IMR-90 (cell line): Measurements from ENCODE around the gene CPN1. TPM values are rescaled to one million over a fixed set of nuclear protein-coding genes. Genes with fewer than 3 reads are reported as not detected.

Experiments used
- ATAC-seq: fragments of 200-7000 bp; cut with Tn5 transposase; 2 replicates; pipeline ENCODE4 v1.9.1; 2020; ENCODE audit warnings: low read depth, mild to moderate bottlenecking, moderate library complexity
- BruUV-seq: library from RNA; stranded (reverse); fragments of 400-500 nt; replicated peaks from 2 replicates; lab custom pipeline; 2021; lab: Mats Ljungman, UMichigan
- CTCF ChIA-PET: fragments of 300-600 bp; formaldehyde crosslinking; extraction: SDS; loops from one replicate; lab custom pipeline; 2021; ENCODE audit warnings: antibody characterized with exemption; lab: Yijun Ruan, JAX
- POLR2A ChIA-PET: fragments of 300-600 bp; sonication (Branson Sonifier 250); formaldehyde crosslinking; loops from one replicate; lab custom pipeline; 2022; ENCODE audit warnings: antibody characterized with exemption; ENCODE audit not compliant: unreplicated experiment; lab: Charles Lee
- DNase-seq: peaks from one replicate; pipeline ENCODE4 v3.0.0; 2013
- H2AFZ ChIP-seq: replicated peaks from 2 replicates; pipeline ENCODE3; 2013; ENCODE audit warnings: low read length, mild to moderate bottlenecking; ENCODE audit not compliant: poor library complexity
- H2AK5ac ChIP-seq: 2 replicates; pipeline ENCODE4 v1.6.1; 2013; ENCODE audit warnings: low read depth, low read length, inconsistent platforms
- H2AK9ac ChIP-seq: replicated peaks from 2 replicates; pipeline ENCODE3; 2013; ENCODE audit warnings: mild to moderate bottlenecking, low read depth, low read length, moderate library complexity; ENCODE audit not compliant: poor library complexity
- H2BK120ac ChIP-seq: 2 replicates; pipeline ENCODE4 v1.6.1; 2013; ENCODE audit warnings: low read depth, low read length, inconsistent platforms
- H2BK15ac ChIP-seq: 3 replicates; pipeline ENCODE4 v1.6.1; 2013; ENCODE audit warnings: low read depth, low read length, inconsistent platforms
- H2BK20ac ChIP-seq: 2 replicates; pipeline ENCODE4 v1.6.1; 2013; ENCODE audit warnings: low read depth, mild to moderate bottlenecking, inconsistent platforms, low read length, moderate library complexity
- H2BK5ac ChIP-seq: 2 replicates; pipeline ENCODE4 v1.6.1; 2013; ENCODE audit warnings: mild to moderate bottlenecking, low read depth, low read length, inconsistent platforms; ENCODE audit not compliant: poor library complexity, severe bottlenecking
- H3K14ac ChIP-seq: replicated peaks from 2 replicates; pipeline ENCODE4 v1.6.1; 2013; ENCODE audit warnings: low read depth, low read length, inconsistent platforms
- H3K18ac ChIP-seq: 2 replicates; pipeline ENCODE4 v1.6.1; 2013; ENCODE audit warnings: low read depth, low read length, control low read depth
- H3K23ac ChIP-seq: 2 replicates; pipeline ENCODE4 v1.6.1; 2013; ENCODE audit warnings: low read depth, low read length, inconsistent platforms
- H3K27ac ChIP-seq: 2 replicates; pipeline ENCODE4 v1.5.1; 2013; ENCODE audit warnings: mild to moderate bottlenecking, control low read depth, low read length; ENCODE audit not compliant: insufficient read depth
- H3K27me3 ChIP-seq: 2 replicates; pipeline ENCODE4 v1.6.1; 2013; ENCODE audit warnings: low read length; ENCODE audit not compliant: control insufficient read depth, insufficient read depth
- H3K36me3 ChIP-seq: 2 replicates; pipeline ENCODE4 v1.6.1; 2013; ENCODE audit warnings: low read length, mixed read lengths; ENCODE audit not compliant: control insufficient read depth, insufficient read depth
- H3K4ac ChIP-seq: 2 replicates; pipeline ENCODE4 v1.6.1; 2013; ENCODE audit warnings: low read depth, low read length, inconsistent platforms
- H3K4me1 ChIP-seq: 2 replicates; pipeline ENCODE4 v1.6.1; 2013; ENCODE audit warnings: low read length, mixed read lengths; ENCODE audit not compliant: control insufficient read depth, insufficient read depth
- H3K4me2 ChIP-seq: 2 replicates; pipeline ENCODE4 v1.6.1; 2013; ENCODE audit warnings: low read depth, mild to moderate bottlenecking, control low read depth, low read length, moderate library complexity
- H3K4me3 ChIP-seq: 2 replicates; pipeline ENCODE4 v1.5.1; 2013; ENCODE audit warnings: low read depth, mild to moderate bottlenecking, control low read depth, low read length, moderate library complexity; ENCODE audit not compliant: insufficient read depth
- H3K56ac ChIP-seq: 2 replicates; pipeline ENCODE4 v1.6.1; 2013; ENCODE audit warnings: low read length, inconsistent platforms; ENCODE audit not compliant: insufficient read depth; ENCODE audit errors: extremely low read depth
- H3K79me1 ChIP-seq, 2 experiments: 2 replicates each; pipeline ENCODE4 v1.6.1; 2013; ENCODE audit warnings: low read length in 2 of 2, inconsistent platforms in 1 of 2, low read depth in 1 of 2
- H3K9ac ChIP-seq: 2 replicates; pipeline ENCODE4 v1.6.1; 2013; ENCODE audit warnings: low read depth, low read length, control low read depth
- H3K9me1 ChIP-seq: 2 replicates; pipeline ENCODE4 v1.6.1; 2013; ENCODE audit warnings: low read length, inconsistent platforms; ENCODE audit not compliant: insufficient read depth
- H3K9me3 ChIP-seq: 2 replicates; pipeline ENCODE4 v1.6.1; 2013; ENCODE audit warnings: low read length; ENCODE audit not compliant: control insufficient read depth, insufficient read depth
- H4K20me1 ChIP-seq: 2 replicates; pipeline ENCODE4 v1.6.1; 2013; ENCODE audit warnings: low read length, inconsistent platforms; ENCODE audit not compliant: insufficient read depth
- H4K5ac ChIP-seq: 2 replicates; pipeline ENCODE4 v1.6.1; 2013; ENCODE audit warnings: mild to moderate bottlenecking, low read depth, low read length, control low read depth
- H4K8ac ChIP-seq, 2 experiments: 2 replicates each; pipeline ENCODE4 v1.6.1; 2013; ENCODE audit warnings: low read depth in 2 of 2, low read length in 2 of 2, control low read depth in 1 of 2, inconsistent platforms in 1 of 2
- H4K91ac ChIP-seq: 2 replicates; pipeline ENCODE4 v1.6.1; 2013; ENCODE audit warnings: low read depth, low read length, inconsistent platforms; ENCODE audit not compliant: insufficient read depth
- CEBPB ChIP-seq: IDR thresholded peaks from 2 replicates; pipeline ENCODE4 v1.6.1; 2012; ENCODE audit warnings: low read depth, low read length, improper control_type of control experiment
- CHD1 ChIP-seq: IDR thresholded peaks from 2 replicates; pipeline ENCODE4 v1.6.1; 2012; ENCODE audit warnings: low read depth, low read length, improper control_type of control experiment
- CTCF ChIP-seq: conservative IDR thresholded peaks from 2 replicates; pipeline ENCODE4 v1.5.1; 2012; ENCODE audit warnings: mild to moderate bottlenecking, low read depth, low read length, improper control_type of control experiment
- MAFK ChIP-seq: IDR thresholded peaks from 2 replicates; pipeline ENCODE4 v1.6.1; 2012; ENCODE audit warnings: low read depth, low read length, improper control_type of control experiment
- MAZ ChIP-seq: IDR thresholded peaks from 2 replicates; pipeline ENCODE4 v1.6.1; 2012; ENCODE audit warnings: low read depth, mild to moderate bottlenecking, low read length, improper control_type of control experiment, moderate library complexity, borderline replicate concordance
- NFE2L2 ChIP-seq: fragments of 150-350 bp; IDR thresholded peaks from 2 replicates; pipeline ENCODE4 v1.6.1; 2016; ENCODE audit warnings: low read depth, mild to moderate bottlenecking, low read length
- POLR2A ChIP-seq: IDR thresholded peaks from 2 replicates; pipeline ENCODE4 v1.6.1; 2012; ENCODE audit warnings: mild to moderate bottlenecking, low read depth, low read length
- RAD21 ChIP-seq: IDR thresholded peaks from 2 replicates; pipeline ENCODE4 v1.6.1; 2012; ENCODE audit warnings: low read length, improper control_type of control experiment
- RCOR1 ChIP-seq: IDR thresholded peaks from 2 replicates; pipeline ENCODE4 v1.6.1; 2012; ENCODE audit warnings: mild to moderate bottlenecking, low read length, improper control_type of control experiment; ENCODE audit not compliant: insufficient replicate concordance
- RFX5 ChIP-seq: IDR thresholded peaks from 2 replicates; pipeline ENCODE4 v1.8.0; 2012; ENCODE audit warnings: low read depth, mild to moderate bottlenecking, low read length, moderate library complexity
- SMC3 ChIP-seq: fragments of 150-350 bp; IDR thresholded peaks from 2 replicates; pipeline ENCODE4 v1.6.1; 2016; ENCODE audit warnings: low read depth, mild to moderate bottlenecking, antibody characterized with exemption, low read length, moderate library complexity
- USF2 ChIP-seq: fragments of 150-350 bp; IDR thresholded peaks from 2 replicates; pipeline ENCODE4 v1.6.1; 2017; ENCODE audit warnings: mild to moderate bottlenecking, antibody characterized with exemption, low read length, low read depth
- WGBS, 2 experiments: methylation state at CpG; one replicate each; pipeline versions ENCODE4 v1.1.5 to v1.1.7; 2013; ENCODE audit warnings: missing lambda C conversion rate in 2 of 2; ENCODE audit not compliant: insufficient read length in 1 of 2; ENCODE audit errors: extremely low coverage in 2 of 2; 5-methylcytosine and 5-hydroxymethylcytosine counted together
- dilution Hi-C: fragments of 300-500 bp; cut with HindIII; formaldehyde crosslinking; loops from one replicate; pipeline ENCODE4 v1.14.3; 2018; ENCODE audit warnings: low sequenced_read_pairs; ENCODE audit not compliant: unreplicated experiment
- in situ Hi-C: fragments of 300-500 bp; cut with MboI; formaldehyde crosslinking; loops from 3 replicates; pipeline ENCODE4 v1.14.3; 2019; ENCODE audit warnings: low sequenced_read_pairs, inconsistent platforms, mixed read lengths
- intact Hi-C: fragments of 100-400 bp; cut with micrococcal nuclease; formaldehyde crosslinking; loops from 2 replicates; pipeline ENCODE4 v1.10.0; 2022
- polyA plus RNA-seq, 3 experiments: library from polyadenylated mRNA; depleted of rRNA; stranded (reverse); fragments of >200 nt; gene quantifications; 2 replicates each; pipeline ENCODE4 v1.2.3, GENCODE V29; 2012; ENCODE audit warnings: low replicate concordance in 1 of 3
- total RNA-seq: library from RNA; depleted of rRNA; stranded (reverse); fragments of >200 nt; gene quantifications from 2 replicates; pipeline ENCODE4 v1.2.3, GENCODE V29; 2012

CPN1 gene
- total and polyA plus RNA-seq, 2 of the 4 experiments (the other 2 are of a cell fraction) = not detected

DNA sequence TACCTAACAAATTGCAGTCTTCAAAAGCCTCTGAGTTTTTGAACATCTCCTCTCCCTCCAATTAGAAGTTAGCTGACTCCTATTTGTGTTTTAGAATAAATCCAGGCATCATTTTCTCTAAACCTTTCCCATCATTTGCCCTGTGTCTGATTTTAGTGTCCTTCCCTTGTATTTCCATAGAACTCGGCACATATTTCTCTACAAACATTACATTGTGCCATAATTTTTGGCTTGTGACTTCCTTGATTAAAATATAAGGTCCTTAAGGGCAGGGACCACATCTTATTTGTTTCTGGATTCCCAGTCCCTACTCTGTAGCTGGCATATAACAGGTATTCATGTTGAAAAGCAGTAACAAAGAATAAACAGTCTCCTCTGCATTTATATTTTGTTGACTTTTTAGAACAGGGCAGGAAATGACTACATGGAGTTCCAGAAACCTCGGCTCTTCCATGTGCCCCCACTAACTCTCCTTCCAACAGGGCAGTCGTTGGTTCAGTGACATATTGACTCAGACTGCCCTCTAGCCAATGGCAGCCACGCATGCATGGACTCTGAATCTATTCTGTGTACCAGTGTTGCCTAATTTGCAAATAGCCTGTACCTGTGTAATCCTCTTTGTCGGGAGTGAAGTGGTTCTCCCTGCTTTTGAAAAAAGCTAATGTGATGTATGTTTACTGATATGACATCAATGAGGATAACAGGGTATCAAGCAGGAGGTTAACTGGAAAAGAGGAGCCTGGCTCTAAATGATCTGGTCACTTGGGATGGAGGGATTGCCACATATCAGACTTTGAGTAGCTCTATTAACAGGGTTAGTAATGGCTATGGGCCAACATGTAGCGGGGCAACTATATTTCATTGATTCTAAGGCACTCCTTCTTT, 19.8 kb upstream of the CPN1 start (continued):
- TF ChIP-seq RFX5 = no peak

DNA sequence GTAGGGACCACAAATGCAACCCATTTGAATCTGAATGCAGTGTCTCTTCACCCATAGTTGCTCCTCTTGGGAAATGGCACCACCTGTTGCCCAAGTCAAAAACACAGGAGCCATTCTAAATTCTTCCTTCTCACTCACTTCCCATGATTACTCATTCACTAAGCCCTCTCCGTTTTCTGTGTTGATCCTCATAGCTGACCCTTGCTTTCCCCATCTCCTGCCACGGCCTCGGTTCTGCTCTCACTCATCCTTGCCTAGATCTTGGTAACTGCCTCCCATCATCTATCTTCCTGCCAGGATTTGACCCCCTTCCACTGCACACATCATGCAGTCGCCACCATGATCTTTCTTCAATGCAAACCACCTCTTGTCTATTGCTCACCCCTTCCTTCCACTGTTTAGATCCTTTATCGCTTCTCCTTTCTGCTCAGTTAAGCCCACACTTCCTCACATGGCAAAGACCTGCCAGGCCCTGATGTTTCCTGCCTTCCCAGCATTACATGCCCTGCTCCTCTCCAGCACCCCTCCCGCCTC, 19.0 kb upstream of the CPN1 start:
- H3K14ac ChIP-seq = no peak overlapping the region
- H3K79me1 ChIP-seq = no peaks in the 10 kb centered on the region
- H3K23ac ChIP-seq = 0 out of 2 replicates have a peak overlapping the region, but pooled peaks have one; percentile 5
- H3K4ac ChIP-seq = no peak overlapping the region
- intact Hi-C loops = no loop called here
- H4K8ac ChIP-seq = no peak overlapping the region
- no TSS peak for BruUV-seq
- no peak overlapping the region for H3K9ac ChIP-seq
- in situ Hi-C loops = no loop called here
- H2AK9ac ChIP-seq = no peak overlapping the region
- H2AK5ac ChIP-seq = no peak overlapping the region
- H3K27ac ChIP-seq = no peak overlapping the region
- no peak overlapping the region for H2BK120ac ChIP-seq
- ChIA-PET POLR2A (no interaction called here), CTCF (no interaction called here)
- no peaks in the 10 kb centered on the region; the same call in none of the 2 replicates for H3K27me3 ChIP-seq
- H4K5ac ChIP-seq = no peak overlapping the region
- dilution Hi-C loops = no loop called here
- peak overlapping the region; percentile 47 for H2AFZ ChIP-seq
- no peaks in the 10 kb centered on the region for H3K4me1 ChIP-seq
- H3K4me2 ChIP-seq = no peak overlapping the region
- no peak overlapping the region for H2BK5ac ChIP-seq
- no peaks in the 10 kb centered on the region for H3K36me3 ChIP-seq
- H2BK15ac ChIP-seq = no peak overlapping the region
- peak; percentile 57 for ATAC-seq
- WGBS, 2 experiments = 43% methylated on average over 4 of the region's 6 CpGs; no CpG with 5 or more reads in 1 of the 2 experiments
- 0 out of 2 replicates have a peak, but pooled peaks cover 4% of the 10 kb centered on the region for H3K9me3 ChIP-seq
- H3K18ac ChIP-seq = no peak overlapping the region
- no peak overlapping the region for H3K56ac ChIP-seq
- no peak overlapping the region for H3K4me3 ChIP-seq
- no peaks in the 10 kb centered on the region for H4K20me1 ChIP-seq
- no peak overlapping the region for H4K91ac ChIP-seq
- DNase-seq = peak; percentile 42
- H2BK20ac ChIP-seq = no peak overlapping the region
- H3K9me1 ChIP-seq = no peaks in the 10 kb centered on the region
- TF ChIP-seq CEBPB (no peak), USF2 (no peak), MAZ (no peak), MAFK (no peak), CTCF (peak; percentile 33), SMC3 (no peak), RAD21 (peak; percentile 39), POLR2A (no peak), CHD1 (no peak), NFE2L2 (no peak), RFX5 (no peak), RCOR1 (no peak)
